ENCODE results near the gene TACR3.
"Not testable (repeated sequence)": the region's sequence is repeated elsewhere in the genome, so short reads cannot be mapped to it uniquely, and the experiment has no call there.

The TACR3 gene, protein sequence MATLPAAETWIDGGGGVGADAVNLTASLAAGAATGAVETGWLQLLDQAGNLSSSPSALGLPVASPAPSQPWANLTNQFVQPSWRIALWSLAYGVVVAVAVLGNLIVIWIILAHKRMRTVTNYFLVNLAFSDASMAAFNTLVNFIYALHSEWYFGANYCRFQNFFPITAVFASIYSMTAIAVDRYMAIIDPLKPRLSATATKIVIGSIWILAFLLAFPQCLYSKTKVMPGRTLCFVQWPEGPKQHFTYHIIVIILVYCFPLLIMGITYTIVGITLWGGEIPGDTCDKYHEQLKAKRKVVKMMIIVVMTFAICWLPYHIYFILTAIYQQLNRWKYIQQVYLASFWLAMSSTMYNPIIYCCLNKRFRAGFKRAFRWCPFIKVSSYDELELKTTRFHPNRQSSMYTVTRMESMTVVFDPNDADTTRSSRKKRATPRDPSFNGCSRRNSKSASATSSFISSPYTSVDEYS

DNA sequence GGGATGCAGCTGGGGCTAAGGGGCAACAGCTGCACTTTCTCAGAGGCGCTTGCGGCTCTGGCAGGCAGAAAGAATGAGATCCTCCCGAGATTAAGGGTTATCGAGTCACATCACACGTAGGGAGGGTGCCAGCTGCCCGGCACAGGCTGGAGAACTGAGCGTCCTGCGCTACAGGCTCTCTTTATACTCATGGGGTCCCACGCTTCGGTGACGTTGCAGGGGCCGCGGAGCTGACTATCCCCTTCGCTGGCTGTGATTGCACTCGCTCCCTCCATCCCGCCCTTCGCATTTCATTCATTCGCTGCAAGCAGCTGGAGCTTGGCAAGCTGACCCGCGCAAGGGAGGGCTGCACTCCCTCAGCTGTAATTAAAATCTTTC is at the start of gene TACR3:
TSS of gene TACR3 (minus strand) at position 156 of the 378 bp plus-strand sequence. CDS start 310 bp downstream, outside the sequence.
- DNase-seq: no peak

DNA sequence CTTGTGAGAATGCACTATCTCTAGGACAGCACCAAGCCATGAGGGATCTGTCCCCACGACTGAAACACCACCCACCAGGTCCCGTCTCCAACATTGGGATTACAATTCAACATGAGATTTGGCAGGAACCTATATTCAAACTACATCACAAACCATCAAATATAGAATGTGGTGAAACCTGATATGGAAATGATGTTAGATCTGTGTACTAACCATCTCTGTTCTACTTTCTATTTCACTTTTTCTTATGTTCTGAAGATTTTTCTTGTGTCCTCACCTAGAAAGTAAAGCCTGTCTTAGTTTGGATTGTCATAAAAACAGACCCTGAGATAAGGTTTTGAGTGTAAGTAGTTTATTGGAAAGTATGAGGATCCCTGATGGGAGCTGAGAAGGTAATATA is 37.8 kb upstream of the TACR3 start:
- DNase-seq: no peak

DNA sequence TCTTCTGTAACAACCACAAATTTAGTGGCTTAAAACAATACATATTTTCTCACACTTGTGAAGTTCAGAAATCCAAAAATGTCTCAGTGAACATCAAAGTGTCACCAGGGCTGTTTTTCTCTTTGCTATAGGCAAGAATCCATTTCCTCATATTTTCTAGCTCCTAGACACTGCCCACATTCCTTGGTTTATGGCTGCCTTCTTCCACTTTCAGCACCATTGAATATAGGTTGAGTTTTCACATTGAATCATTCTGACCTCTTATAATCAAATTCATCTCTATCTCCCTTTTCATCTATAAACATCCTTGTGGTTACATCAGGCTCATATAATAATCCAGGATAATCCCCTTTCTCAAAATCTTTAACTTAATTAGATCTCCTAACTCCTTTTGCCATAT is 37.0 kb upstream of the TACR3 start:
- DNase-seq: no peak

DNA sequence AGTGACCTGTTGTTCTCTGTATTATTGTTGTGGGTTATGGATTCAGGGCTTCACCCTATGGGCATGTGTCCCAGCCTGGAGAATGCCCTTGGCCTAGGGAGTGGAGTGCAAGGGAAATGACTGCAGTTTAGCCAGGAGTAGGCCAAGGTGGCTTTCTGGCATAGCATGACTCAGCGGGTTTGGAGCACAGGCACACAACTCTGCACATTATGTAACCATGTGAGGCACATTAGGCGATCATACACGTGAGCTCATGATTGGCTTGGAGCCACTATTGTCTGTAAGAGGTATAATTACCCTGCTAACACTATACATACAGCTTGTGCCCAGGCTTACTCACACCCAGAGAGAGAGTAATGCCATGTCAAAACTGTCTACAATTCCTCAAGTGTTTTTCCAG is 35.1 kb upstream of the TACR3 start:
- DNase-seq: no peak

DNA sequence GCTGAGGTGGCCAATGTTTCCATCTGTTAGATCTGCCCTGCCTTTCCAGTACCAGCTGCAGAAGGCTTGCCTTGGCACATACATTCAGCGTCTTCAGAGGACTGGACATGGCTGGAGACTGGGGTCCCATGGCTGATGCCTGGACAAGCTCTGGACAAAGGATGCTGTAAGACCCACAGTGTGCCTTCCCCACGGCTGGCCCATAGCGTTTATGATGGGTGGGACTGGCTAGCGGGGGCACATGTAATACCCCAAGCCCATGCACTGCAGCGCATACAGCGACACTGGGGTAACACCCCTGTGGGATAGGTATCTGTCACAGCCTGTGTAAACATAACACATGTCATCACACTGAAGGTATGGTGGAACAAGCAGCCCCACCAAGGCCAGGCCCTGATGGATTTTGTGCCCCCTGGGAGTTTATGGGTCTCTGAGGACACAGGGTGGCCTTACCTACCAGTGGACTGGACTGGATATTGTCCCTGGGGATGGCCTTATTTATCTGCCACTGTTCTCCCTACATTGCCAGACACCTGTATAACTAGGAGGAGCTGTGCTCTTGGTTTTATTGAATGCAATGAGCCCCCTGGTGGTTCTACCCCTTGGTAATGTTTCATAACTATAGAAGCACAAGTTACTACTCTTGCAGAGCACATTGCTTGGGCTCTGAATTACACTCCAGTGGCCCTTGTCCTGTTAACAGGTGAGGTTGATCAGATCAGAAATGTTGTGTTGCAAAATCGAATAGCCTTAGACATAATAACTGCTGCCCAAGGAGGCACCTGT is 34.3 kb upstream of the TACR3 start:
- no peak for DNase-seq

DNA sequence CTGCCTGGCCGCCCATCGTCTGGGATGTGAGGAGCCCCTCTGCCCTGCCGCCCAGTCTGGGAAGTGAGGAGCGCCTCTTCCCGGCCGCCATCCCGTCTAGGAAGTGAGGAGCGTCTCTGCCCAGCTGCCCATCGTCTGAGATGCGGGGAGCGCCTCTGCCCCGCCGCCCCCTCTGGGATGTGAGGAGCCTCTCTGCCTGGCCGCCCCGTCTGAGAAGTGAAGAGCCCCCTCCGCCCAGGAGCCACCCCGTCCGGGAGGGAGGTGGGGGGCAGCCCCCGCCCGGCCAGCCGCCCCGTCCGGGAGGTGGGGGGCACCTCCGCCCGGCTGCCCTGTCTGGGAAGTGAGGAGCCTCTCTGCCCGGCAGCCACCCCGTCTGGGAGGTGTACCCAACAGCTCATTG is 3.4 kb upstream of the TACR3 start:
- DNase-seq: not testable (repeated sequence)

DNA sequence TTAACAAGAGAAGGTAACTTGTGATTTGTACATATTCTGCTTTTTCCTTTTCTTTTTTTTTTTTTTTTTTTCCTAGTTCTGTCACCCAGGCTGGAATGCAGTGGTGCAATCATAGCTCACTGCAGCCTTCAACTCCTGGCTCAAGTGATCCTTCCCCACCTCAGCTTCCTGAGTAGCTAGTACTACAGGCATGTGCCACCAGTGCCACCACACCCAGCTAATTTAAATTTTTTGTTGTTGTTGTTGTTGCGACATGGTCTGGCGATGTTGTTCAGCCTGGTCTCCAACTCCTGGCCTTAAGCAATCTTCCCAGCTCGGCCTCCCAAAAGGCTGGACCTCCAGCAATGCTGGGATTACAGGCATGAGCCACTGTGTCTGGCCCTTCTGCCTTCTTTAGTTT is 1.5 kb upstream of the TACR3 start:
- DNase-seq: no peak

DNA sequence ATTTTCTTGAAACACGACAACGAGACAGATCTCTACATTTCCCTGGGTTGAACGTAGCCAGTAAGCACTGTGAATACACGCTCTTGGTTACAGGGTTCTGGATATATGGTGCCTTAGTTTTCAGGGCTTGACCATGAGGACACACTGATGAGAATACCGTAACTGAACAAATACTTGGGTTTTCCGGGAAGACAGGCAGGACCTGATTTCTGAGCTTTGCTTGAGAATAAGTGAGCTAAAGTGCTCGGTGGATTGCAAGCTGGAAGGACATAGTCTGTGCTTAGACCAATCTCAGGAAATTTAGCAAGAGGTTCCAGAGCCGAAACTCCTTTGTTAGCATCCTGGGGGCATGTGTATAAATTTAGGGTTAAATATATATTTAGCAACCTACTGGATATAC is 876 bp upstream of the TACR3 start:
- DNase-seq: no peak

DNA sequence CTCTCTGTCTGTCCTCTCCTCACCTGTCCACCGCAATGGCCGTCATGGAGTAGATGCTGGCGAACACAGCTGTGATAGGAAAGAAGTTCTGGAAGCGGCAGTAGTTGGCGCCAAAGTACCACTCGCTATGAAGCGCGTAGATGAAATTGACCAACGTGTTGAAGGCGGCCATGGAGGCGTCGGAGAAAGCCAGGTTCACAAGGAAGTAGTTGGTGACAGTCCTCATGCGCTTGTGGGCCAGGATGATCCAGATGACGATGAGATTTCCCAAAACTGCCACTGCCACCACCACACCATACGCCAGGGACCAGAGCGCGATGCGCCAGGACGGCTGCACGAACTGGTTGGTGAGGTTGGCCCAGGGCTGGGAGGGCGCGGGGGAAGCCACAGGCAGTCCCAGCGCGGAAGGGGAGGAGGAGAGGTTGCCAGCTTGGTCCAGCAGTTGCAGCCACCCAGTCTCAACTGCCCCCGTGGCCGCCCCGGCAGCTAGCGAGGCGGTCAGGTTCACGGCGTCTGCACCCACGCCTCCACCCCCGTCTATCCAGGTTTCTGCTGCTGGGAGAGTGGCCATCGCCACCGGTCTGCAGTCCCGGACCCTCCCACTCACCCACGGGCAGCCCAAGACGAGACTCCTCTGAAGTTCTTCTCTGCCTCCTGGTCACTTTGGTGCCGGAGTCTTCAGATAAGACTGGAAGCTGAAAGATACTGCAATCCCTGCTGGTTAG is 518 bp downstream of the TACR3 start:
- DNase-seq: no peak

DNA sequence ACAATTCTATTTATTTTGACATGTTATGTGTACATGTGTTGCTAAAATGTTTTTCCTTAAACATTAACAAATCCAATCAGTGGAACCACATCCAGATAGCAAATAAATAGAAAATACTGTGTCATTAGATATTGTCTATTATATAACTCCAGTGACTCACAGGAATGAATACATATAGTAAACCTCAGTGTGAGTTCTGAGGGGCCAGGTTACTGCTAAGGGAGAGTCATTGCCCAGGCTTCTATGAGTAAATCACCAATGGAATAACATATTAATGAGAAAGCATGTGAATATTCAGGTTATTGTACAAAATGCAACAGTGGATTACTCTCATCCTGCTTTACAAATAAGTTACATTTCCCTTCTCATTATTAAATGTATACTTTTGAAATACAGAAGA is 27.2 kb downstream of the TACR3 start:
- no peak for DNase-seq

DNA sequence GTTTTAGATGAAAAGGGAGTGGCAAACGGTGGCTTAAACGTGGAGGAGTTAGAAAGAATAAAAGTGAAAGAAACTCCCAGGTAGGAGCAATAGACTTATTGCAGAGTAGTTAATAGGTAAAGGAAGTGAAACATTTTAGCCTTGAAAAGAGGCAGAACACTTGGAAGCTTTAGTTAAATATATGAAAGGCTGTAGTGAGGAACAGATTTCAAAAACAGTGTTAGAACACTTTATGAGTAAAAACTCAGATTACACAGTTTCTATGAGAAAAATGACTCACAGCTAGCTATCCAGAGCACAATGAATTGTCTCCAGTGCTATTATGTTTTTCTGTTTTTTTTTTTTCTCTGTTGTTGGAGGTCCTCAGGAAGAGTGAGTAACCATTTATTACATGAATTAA is 45.8 kb downstream of the TACR3 start:
- DNase-seq: no peak

DNA sequence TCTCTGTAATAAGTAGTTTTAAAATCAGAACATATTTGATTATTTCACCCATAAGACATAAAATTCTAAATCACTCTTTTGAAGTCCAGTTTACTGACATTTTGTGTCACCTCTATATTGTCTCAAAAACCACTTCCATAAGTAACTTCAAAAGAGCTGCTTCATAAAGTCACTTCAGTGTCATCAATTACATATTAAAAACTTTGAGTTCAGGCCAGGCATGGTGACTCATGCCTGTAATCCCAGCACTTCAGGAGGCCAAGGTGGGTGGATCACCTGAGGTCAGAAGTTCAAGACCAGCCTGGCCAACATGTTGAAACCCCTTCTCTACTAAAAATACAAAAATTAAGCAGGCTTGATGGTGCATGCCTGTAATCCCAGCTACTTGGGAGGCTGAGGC is 53.0 kb downstream of the TACR3 start:
- DNase-seq: not testable (repeated sequence)

DNA sequence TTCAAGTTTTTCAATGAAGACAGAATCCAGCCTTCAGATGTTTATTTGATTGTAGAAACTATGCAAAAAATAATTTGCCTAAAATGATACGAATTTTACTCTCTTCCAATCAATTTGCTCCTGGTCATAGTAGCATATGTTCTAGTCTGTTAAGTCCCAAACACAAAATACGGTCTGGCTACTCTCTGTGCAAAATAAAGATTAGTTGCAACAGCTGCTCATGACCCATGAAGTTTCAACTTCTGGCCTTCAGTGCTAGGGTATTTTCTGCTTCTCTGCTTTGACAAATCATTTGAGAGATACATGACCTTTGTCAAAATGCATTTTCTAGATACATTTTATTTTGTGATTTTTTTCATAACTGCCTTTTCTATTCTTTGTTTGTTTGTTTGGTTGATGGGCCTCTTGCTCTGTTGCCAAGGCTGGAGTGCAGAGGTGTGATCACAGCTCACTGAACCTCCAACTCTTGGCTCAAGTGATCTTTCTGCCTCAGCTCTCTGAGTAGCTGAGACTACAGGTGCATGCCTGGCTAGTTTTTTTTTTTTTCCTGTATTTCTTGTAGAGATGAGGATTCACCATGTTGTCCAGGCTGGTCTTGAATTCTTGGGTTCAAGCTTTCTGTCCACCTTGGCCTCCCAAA is 55.2 kb downstream of the TACR3 start:
- DNase-seq: no peak

DNA sequence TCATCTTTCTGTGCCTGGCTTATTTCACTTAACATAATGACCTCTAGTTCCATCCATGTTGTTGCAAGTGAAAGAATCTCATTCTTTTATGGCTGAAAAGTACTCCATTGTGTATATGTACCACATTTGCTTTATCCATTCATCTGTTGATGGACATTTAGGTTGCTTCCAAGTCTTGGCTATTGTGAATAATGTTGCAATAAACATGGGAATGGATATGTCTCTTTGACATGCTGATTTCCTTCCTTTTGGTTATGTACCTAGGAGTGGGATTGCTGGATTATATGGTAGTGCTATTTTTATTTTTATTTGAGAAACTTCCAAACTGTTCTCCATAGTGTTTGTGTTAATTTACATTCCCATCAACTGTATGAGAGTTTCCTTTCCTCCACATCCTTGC is 71.2 kb downstream of the TACR3 start:
- DNase-seq: no peak

DNA sequence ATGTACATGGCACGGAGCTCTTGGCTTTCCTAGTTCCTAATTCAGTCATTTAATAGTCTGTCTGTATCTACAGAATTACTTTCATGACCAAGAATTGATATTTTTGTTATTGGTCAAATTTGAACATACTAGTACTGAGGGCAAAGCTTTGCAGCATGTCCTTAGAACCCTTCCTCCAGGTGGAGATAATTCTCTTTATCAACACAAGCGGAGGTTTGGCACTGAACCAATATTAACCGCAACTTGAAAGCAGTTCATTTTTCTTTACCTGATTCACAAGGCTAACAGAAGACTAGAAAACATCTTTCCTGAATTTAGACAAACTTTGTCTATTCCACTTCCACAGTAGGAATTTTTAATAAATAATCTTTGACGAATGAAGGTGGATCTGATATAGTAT is 73.8 kb downstream of the TACR3 start:
- DNase-seq: no peak

DNA sequence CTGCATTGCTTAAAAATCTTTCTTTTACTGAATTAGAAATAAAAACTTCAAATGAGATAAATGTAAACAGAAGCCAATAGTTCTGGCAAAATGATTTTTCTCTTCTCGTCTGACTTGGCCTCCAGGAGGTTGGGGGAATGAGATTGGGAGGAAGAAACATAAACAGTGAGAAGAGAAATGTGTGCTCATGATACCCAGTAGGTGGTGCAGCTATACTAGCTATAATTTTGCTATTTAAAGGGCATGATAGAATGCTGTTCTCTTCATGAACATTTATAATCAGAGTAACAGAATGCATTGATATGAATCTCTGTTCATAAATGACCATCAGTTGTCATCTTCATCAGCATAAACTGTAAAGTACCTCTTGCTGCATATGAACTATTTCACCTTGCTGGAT is 85.5 kb downstream of the TACR3 start:
- DNase-seq: no peak

DNA sequence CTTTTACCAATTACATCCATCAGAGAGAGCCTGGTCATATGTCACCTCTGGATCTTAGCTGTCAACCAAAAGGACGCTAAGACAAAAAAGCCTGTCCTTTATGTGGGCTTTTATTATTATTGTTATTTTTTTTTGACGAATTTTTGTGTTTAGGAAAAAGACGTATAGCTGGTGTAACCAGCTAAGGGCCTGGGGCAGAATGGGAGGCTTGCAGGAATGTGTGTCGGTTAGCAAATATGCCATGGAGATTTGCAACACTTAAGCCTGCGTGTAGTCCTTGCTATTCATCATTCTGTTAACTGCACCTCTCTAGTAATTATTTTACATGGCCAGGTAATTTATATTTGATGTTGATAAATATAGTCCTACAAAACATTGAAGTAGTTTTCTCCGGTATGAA is 93.5 kb downstream of the TACR3 start:
- no peak for DNase-seq

DNA sequence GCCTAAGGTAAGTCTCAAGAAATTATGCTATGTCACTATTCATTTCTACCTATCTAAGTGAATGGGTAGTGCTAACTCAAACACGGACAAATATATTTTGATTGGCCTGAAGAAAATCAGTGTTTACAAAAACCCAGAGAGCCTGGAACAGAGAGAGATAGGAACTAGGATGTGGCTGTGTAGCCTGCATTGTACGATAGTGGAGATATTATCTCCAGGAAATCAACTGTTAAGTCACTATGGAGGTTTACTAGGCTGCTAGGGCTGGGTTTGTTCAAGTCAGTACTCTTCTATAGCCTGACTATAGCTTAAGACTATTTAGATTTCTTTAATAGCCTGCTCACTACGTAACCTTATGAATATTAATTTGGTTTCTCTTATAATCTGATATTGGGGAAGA is 127.9 kb downstream of the TACR3 start:
- no peak for DNase-seq

DNA sequence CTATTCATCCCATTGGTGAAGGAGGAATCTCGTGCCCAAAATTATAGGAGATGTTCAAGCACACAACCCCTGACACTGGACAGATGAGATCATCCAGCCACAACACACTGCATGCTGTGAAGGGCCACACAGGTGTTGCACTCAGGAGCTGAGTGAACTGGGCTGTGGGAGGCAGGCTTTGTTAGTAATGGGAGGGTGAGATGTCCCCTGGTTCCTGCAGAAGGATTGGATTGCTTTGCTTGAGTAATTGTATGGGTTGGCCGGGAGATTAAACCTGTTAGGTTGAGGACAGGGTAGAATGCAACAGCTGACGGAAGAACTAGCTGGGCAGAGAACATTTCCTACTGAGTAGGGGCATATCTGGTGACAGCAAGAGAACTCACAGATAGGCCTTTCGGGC is 152.2 kb downstream of the TACR3 start:
- DNase-seq: no peak

DNA sequence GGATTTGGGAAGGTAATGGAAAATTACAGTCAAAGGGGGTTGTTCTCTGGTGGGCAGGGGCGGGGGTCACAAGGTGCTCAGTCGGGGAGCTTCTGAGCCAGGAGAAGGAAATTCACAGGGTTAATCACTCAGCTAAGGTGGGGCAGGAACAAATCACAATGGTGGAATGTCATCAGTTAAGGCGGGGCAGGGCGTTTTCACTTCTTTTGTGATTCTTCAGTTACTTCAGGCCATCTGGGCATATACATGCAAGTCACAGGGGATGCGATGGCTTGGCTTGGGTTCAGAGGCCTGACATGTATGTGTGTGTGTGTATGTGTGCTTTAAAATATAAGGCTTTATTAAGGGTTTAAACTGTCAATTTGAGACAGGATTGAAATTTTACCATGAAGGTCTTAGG is 160.6 kb downstream of the TACR3 start:
- DNase-seq: not testable (repeated sequence)

All from kidney glomerular epithelial cell (primary cell).